Measurements from ENCODE around the gene OGT.

OGT gene

GRCh38 chrX:71619193-71619592 is 86.3 kb downstream of the OGT start:
- H3K9me3 Mint-ChIP-seq, result no peaks in the 10 kb centered on the region
- H3K4me3 Mint-ChIP-seq, result no peak overlapping the region
- peaks cover 81% of the 10 kb centered on the region for H3K4me1 Mint-ChIP-seq
- H3K27ac Mint-ChIP-seq, result peak overlapping the region; percentile 84
- peaks cover 19% of the 10 kb centered on the region for H3K36me3 Mint-ChIP-seq
- H3K27me3 Mint-ChIP-seq, result no peaks in the 10 kb centered on the region
- peak; percentile 49 for ATAC-seq

- Mint-ChIP-seq H3K36me3 (peaks cover 13% of the 10 kb centered on the region), H3K4me3 (no peak overlapping the region), H3K9me3 (no peaks in the 10 kb centered on the region), H3K27ac (peak overlapping the region; percentile 84), H3K27me3 (no peaks in the 10 kb centered on the region), H3K4me1 (peaks cover 78% of the 10 kb centered on the region)
- no peak for ATAC-seq
Observed at GRCh38 chrX:71619986-71620385, 87.1 kb downstream of the OGT start.

- Mint-ChIP-seq H3K36me3 (no peaks in the 10 kb centered on the region), H3K27ac (peak overlapping the region; percentile 84), H3K4me3 (no peak overlapping the region), H3K9me3 (no peaks in the 10 kb centered on the region), H3K27me3 (no peaks in the 10 kb centered on the region), H3K4me1 (peaks cover 68% of the 10 kb centered on the region)
- no peak for ATAC-seq
Observed at GRCh38 chrX:71621603-71622002, 88.7 kb downstream of the OGT start.

GRCh38 chrX:71622032-71622575 is 89.2 kb downstream of the OGT start:
- ATAC-seq, result no peak

GRCh38 chrX:71622576-71623450 is 89.9 kb downstream of the OGT start:
- no peaks in the 10 kb centered on the region for H3K9me3 Mint-ChIP-seq
- H3K36me3 Mint-ChIP-seq, result no peaks in the 10 kb centered on the region
- peak; percentile 80 for ATAC-seq
- peaks cover 60% of the 10 kb centered on the region for H3K4me1 Mint-ChIP-seq
- H3K27ac Mint-ChIP-seq, result peak overlapping the region; percentile 84
- peak overlapping the region; percentile 15 for H3K4me3 Mint-ChIP-seq
- H3K27me3 Mint-ChIP-seq, result no peaks in the 10 kb centered on the region

More at GRCh38 chrX:71622032-71622575, 89.2 kb downstream of the OGT start:
- Mint-ChIP-seq H3K4me1 (peaks cover 67% of the 10 kb centered on the region), H3K36me3 (no peaks in the 10 kb centered on the region), H3K27ac (peak overlapping the region; percentile 84), H3K9me3 (no peaks in the 10 kb centered on the region), H3K4me3 (no peak overlapping the region), H3K27me3 (no peaks in the 10 kb centered on the region)

- Mint-ChIP-seq H3K4me1 (peaks cover 54% of the 10 kb centered on the region), H3K36me3 (no peaks in the 10 kb centered on the region), H3K9me3 (no peaks in the 10 kb centered on the region), H3K4me3 (no peak overlapping the region), H3K27ac (peak overlapping the region; percentile 84), H3K27me3 (no peaks in the 10 kb centered on the region)
- no peak for ATAC-seq
Observed at GRCh38 chrX:71623714-71624113, 90.8 kb downstream of the OGT start.

GRCh38 chrX:71625471-71625870 is 92.6 kb downstream of the OGT start:
- Mint-ChIP-seq H3K27me3 (no peaks in the 10 kb centered on the region), H3K27ac (no peak overlapping the region), H3K36me3 (no peaks in the 10 kb centered on the region), H3K4me1 (peaks cover 51% of the 10 kb centered on the region), H3K9me3 (no peaks in the 10 kb centered on the region), H3K4me3 (no peak overlapping the region)
- ATAC-seq, result no peak

Data from stimulated activated memory B cell treated with anti-CD40 and anti-IgM and Interleukin-4, amounts not matched to agents 10 μg/mL and 1 μg/mL and 100 μg/mL, for 72 hours (primary cell).